Thyroid gland (tissue), 4 donors: ENCODE measurements around the gene PDE3B. TPM values are rescaled to one million over a fixed set of nuclear protein-coding genes. Genes with fewer than 3 reads are reported as not detected.
A peak's percentile ranks its signal among the peaks of the same experiment; 100 is the strongest.
"Not testable (repeated sequence)": the region's sequence is repeated elsewhere in the genome, so short reads cannot be mapped to it uniquely, and the experiment has no call there.

ENCODE experiments used
- DNase-seq, 2 donors: peaks; one replicate each; pipeline ENCODE4 v3.0.0-alpha.2; 2019
- H3K27ac ChIP-seq, 3 donors: fragments of 200-600 bp; sonication (generic); 1 replicate in 2 of 3; 2 replicates in 1 of 3; pipeline ENCODE4 v1.5.1; 2016 to 2019; ENCODE audit warnings: mild to moderate bottlenecking in 1 of 3, moderate library complexity in 1 of 3
- H3K27me3 ChIP-seq: fragments of 200-600 bp; sonication (generic); one replicate; pipeline ENCODE4 v1.5.1; 2019
- H3K36me3 ChIP-seq, 2 donors: fragments of 200-600 bp; sonication (generic); one replicate each; pipeline ENCODE4 v1.5.1; 2016 to 2019
- H3K4me1 ChIP-seq, 2 donors: fragments of 200-600 bp; sonication (generic); one replicate each; pipeline ENCODE4 v1.5.1; 2017 to 2019
- H3K4me3 ChIP-seq, 3 donors: fragments of 200-600 bp; sonication (generic); replicated peaks in 1 of 3; 1 replicate in 2 of 3; 2 replicates in 1 of 3; pipeline ENCODE4 v1.5.1; 2016; ENCODE audit warnings: mild to moderate bottlenecking in 1 of 3
- H3K9me3 ChIP-seq: fragments of 200-600 bp; sonication (generic); one replicate; pipeline ENCODE4 v1.5.1; 2017
- POLR2A ChIP-seq, 2 donors: fragments of 450-650 bp; IDR thresholded peaks; one replicate each; pipeline ENCODE4 v1.6.1; 2017; ENCODE audit warnings: antibody characterized with exemption in 2 of 2, mild to moderate bottlenecking in 2 of 2, moderate library complexity in 1 of 2
- WGBS, 2 donors: methylation state at CpG; one replicate each; pipeline ENCODE4 v1.1.5; 2017; 5-methylcytosine and 5-hydroxymethylcytosine counted together
- intact Hi-C: fragments of 100-400 bp; cut with DNase I; formaldehyde crosslinking; loops from one replicate; pipeline ENCODE4 v1.15.1; 2023
- total RNA-seq, 4 donors: library from RNA; depleted of rRNA; stranded (reverse); fragments of >200 nt; gene quantifications; one replicate each; pipeline ENCODE4 v1.2.3, GENCODE V29; 2016
- TF ChIP-seq, protein P1 (sequence below), 6 experiments: fragments of 200-600 bp in 3 of 6; fragments of 450-650 bp in 3 of 6; sonication (generic) in 3 of 6; IDR thresholded peaks; one replicate each; pipeline ENCODE4 v1.5.1; 2016 to 2019; ENCODE audit warnings: antibody characterized with exemption in 6 of 6, mild to moderate bottlenecking in 2 of 6, inconsistent platforms in 1 of 6, moderate library complexity in 1 of 6

The PDE3B gene
- total RNA-seq = 1 to 10 TPM; 2.0 to 3.9 (median 3.2) TPM

- peak; percentile 39 to 52 for DNase-seq
- H3K27ac ChIP-seq = peak within 1 kb of the TSS in 1 of 3 donors; percentile 31
- intact Hi-C loops = no loop called here
- no peaks in the 10 kb centered on the region for H3K9me3 ChIP-seq
- peaks cover 0 to 9% of the 10 kb centered on the region in 2 donors for H3K4me1 ChIP-seq
- H3K27me3 ChIP-seq = peaks cover 7% of the 10 kb centered on the region
- no peaks in the 10 kb centered on the region for H3K36me3 ChIP-seq
- TF ChIP-seq, protein P1, sequence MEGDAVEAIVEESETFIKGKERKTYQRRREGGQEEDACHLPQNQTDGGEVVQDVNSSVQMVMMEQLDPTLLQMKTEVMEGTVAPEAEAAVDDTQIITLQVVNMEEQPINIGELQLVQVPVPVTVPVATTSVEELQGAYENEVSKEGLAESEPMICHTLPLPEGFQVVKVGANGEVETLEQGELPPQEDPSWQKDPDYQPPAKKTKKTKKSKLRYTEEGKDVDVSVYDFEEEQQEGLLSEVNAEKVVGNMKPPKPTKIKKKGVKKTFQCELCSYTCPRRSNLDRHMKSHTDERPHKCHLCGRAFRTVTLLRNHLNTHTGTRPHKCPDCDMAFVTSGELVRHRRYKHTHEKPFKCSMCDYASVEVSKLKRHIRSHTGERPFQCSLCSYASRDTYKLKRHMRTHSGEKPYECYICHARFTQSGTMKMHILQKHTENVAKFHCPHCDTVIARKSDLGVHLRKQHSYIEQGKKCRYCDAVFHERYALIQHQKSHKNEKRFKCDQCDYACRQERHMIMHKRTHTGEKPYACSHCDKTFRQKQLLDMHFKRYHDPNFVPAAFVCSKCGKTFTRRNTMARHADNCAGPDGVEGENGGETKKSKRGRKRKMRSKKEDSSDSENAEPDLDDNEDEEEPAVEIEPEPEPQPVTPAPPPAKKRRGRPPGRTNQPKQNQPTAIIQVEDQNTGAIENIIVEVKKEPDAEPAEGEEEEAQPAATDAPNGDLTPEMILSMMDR (IDR thresholded peaks at IDR 0.05) = no peak
- peak in 1 of 2 donors; percentile 37 for TF ChIP-seq POLR2A (IDR thresholded peaks at IDR 0.05)
- peak within 1 kb of the TSS; percentile 8 to 44 (median 39) for H3K4me3 ChIP-seq
- WGBS, 2 donors = 0 to 4% methylated on average over 4 to 9 of the region's 59 CpGs
Observed at GRCh38 chr11:14643697-14644225, at the start of gene PDE3B. Gene PDE3B (plus strand): TSS chr11:14643804. CDS start chr11:14644076, 272 bp downstream.

- DNase-seq, H3K9me3 ChIP-seq, H3K4me3 ChIP-seq, H3K27me3 ChIP-seq, H3K4me1 ChIP-seq, H3K36me3 ChIP-seq, H3K27ac ChIP-seq, intact Hi-C loops: not testable (repeated sequence)
- 68 to 77% methylated on average over 1 of the region's 1 CpG for whole genome bisulfite sequencing, 2 donors
Observed at GRCh38 chr11:14595261-14595660, 48.3 kb upstream of the PDE3B start.

DNA sequence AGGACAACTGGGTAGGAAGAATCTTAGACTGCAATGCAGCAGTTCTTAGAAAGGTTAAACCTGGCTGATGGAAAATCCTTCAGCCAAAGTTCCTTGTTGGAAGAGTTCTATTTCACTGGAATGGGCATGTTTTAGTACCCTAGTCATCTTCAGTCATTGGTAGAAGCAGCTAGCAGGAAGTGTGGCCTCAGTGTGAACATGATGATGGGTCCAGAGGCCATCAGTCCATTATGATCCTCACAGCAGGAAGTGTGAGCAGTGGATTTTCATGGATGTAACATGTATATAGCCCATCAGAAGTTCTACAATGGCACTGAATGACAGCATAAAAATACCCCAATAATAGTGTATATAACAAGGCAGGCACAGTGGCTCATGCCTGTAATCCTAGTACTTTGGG, 35.9 kb upstream of the PDE3B start:
- H3K9me3 ChIP-seq = no peaks in the 10 kb centered on the region
- no peaks in the 10 kb centered on the region for H3K36me3 ChIP-seq
- intact Hi-C loops = no loop called here
- no peaks in the 10 kb centered on the region for H3K4me1 ChIP-seq
- TF ChIP-seq POLR2A (IDR thresholded peaks at IDR 0.05) = no peak
- no peak overlapping the region for H3K27ac ChIP-seq
- no peaks in the 10 kb centered on the region for H3K27me3 ChIP-seq
- DNase-seq = no peak
- H3K4me3 ChIP-seq = no peak overlapping the region

DNA sequence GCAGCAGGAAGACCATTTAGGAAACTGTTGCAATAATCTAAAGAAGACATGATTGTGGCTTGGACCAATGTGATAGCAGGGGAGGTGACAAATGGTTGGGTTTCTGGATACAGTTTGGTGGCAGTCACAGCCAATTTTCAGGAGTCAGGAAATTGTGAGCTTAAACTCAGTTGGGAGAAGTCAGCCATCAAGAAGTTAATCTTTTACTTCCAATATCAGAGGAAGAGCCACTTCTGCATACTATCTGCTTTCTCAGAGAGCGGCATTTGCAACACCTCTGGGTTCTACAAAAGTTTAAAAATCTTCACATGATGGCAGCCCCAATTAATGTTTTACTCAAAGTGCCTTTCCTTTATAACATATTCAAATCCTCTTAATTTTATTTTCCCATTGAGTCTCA, 33.7 kb upstream of the PDE3B start:
- Histone ChIP-seq H3K4me1 (no peaks in the 10 kb centered on the region), H3K9me3 (no peaks in the 10 kb centered on the region), H3K4me3 (no peak overlapping the region), H3K27ac (no peak overlapping the region), H3K36me3 (no peaks in the 10 kb centered on the region), H3K27me3 (no peaks in the 10 kb centered on the region)
- 100% methylated on average over 1 of the region's 1 CpG for WGBS, 2 donors
- intact Hi-C loops = no loop called here
- DNase-seq = no peak
- TF ChIP-seq, protein P1 (IDR thresholded peaks at IDR 0.05) = no peak
- TF ChIP-seq POLR2A (IDR thresholded peaks at IDR 0.05) = no peak

GRCh38 chr11:14611939-14612338, 31.7 kb upstream of the PDE3B start:
- DNase-seq = no peak
- intact Hi-C loops = no loop called here
- Histone ChIP-seq H3K27ac (no peak overlapping the region), H3K36me3 (no peaks in the 10 kb centered on the region), H3K9me3 (no peaks in the 10 kb centered on the region), H3K4me1 (no peaks in the 10 kb centered on the region), H3K27me3 (no peaks in the 10 kb centered on the region), H3K4me3 (no peak overlapping the region)
- no peak for TF ChIP-seq POLR2A (IDR thresholded peaks at IDR 0.05)
- TF ChIP-seq, protein P1 (IDR thresholded peaks at IDR 0.05) = no peak

- H3K36me3 ChIP-seq = no peaks in the 10 kb centered on the region
- no peaks in the 10 kb centered on the region for H3K27me3 ChIP-seq
- DNase-seq = no peak
- 91 to 93% methylated on average over 2 of the region's 2 CpGs for WGBS, 2 donors
- intact Hi-C loops = no loop called here
- no peaks in the 10 kb centered on the region for H3K9me3 ChIP-seq
- no peaks in the 10 kb centered on the region for H3K4me1 ChIP-seq
- TF ChIP-seq, protein P1 (IDR thresholded peaks at IDR 0.05) = no peak
- no peak for TF ChIP-seq POLR2A (IDR thresholded peaks at IDR 0.05)
- H3K27ac ChIP-seq = no peak overlapping the region
- no peak overlapping the region for H3K4me3 ChIP-seq
Observed at GRCh38 chr11:14612694-14613093, 30.9 kb upstream of the PDE3B start.
